T-helper 1 cell treated with Interleukin-12 subunit alpha and Interleukin-12 subunit beta and Interleukin-4 antibody, amounts not matched to agents 30 μg/mL and 1 μg/mL, for 36 hours (primary cell): ENCODE data around the gene TRIM10.
"Not testable (repeated sequence)": the region's sequence is repeated elsewhere in the genome, so short reads cannot be mapped to it uniquely, and the experiment has no call there.

Experiments
- H3K27ac Mint-ChIP-seq: one replicate; pipeline ENCODE4 v1.8.0; 2021; ENCODE audit warnings: mild to moderate bottlenecking, mixed read lengths
- H3K27me3 Mint-ChIP-seq: one replicate; pipeline ENCODE4 v1.8.0; 2021; ENCODE audit warnings: low read depth, mixed read lengths
- H3K36me3 Mint-ChIP-seq: one replicate; pipeline ENCODE4 v1.8.0; 2021; ENCODE audit warnings: low read depth, mixed read lengths
- H3K4me1 Mint-ChIP-seq: one replicate; pipeline ENCODE4 v1.8.0; 2021; ENCODE audit warnings: low read depth, mixed read lengths
- H3K4me3 Mint-ChIP-seq: one replicate; pipeline ENCODE4 v1.8.0; 2021; ENCODE audit warnings: mild to moderate bottlenecking, moderate library complexity, mixed read lengths
- H3K9me3 Mint-ChIP-seq: one replicate; pipeline ENCODE4 v1.8.0; 2021; ENCODE audit warnings: mixed read lengths

TRIM10 gene

GRCh38 chr6:30188541-30188940 is 27.5 kb upstream of the TRIM10 start:
- no peaks in the 10 kb centered on the region for H3K9me3 Mint-ChIP-seq
- no peaks in the 10 kb centered on the region for H3K27me3 Mint-ChIP-seq

GRCh38 chr6:30185846-30186484 is 25.0 kb upstream of the TRIM10 start:
- peaks cover 6% of the 10 kb centered on the region for H3K9me3 Mint-ChIP-seq
- H3K27me3 Mint-ChIP-seq = no peaks in the 10 kb centered on the region
- no peak overlapping the region for H3K27ac Mint-ChIP-seq
- no peak overlapping the region for H3K4me3 Mint-ChIP-seq
- H3K36me3 Mint-ChIP-seq = peaks cover 51% of the 10 kb centered on the region
- no peaks in the 10 kb centered on the region for H3K4me1 Mint-ChIP-seq

More at GRCh38 chr6:30188541-30188940, 27.5 kb upstream of the TRIM10 start:
- Mint-ChIP-seq H3K27ac (no peak overlapping the region), H3K4me3 (no peak overlapping the region), H3K4me1 (no peaks in the 10 kb centered on the region), H3K36me3 (peaks cover 53% of the 10 kb centered on the region)

GRCh38 chr6:30184417-30185031 is 23.5 kb upstream of the TRIM10 start:
- Mint-ChIP-seq H3K9me3 (peaks cover 13% of the 10 kb centered on the region), H3K27ac (no peak overlapping the region)

GRCh38 chr6:30180145-30180544 is 19.1 kb upstream of the TRIM10 start:
- H3K27me3 Mint-ChIP-seq = peaks cover 43% of the 10 kb centered on the region
- H3K9me3 Mint-ChIP-seq = peaks cover 21% of the 10 kb centered on the region
- no peak overlapping the region for H3K4me3 Mint-ChIP-seq
- peaks cover 15% of the 10 kb centered on the region for H3K36me3 Mint-ChIP-seq
- no peaks in the 10 kb centered on the region for H3K4me1 Mint-ChIP-seq
- H3K27ac Mint-ChIP-seq = no peak overlapping the region

More at GRCh38 chr6:30184417-30185031, 23.5 kb upstream of the TRIM10 start:
- H3K4me1 Mint-ChIP-seq = no peaks in the 10 kb centered on the region
- no peak overlapping the region for H3K4me3 Mint-ChIP-seq
- H3K27me3 Mint-ChIP-seq = peaks cover 4% of the 10 kb centered on the region
- peaks cover 43% of the 10 kb centered on the region for H3K36me3 Mint-ChIP-seq

GRCh38 chr6:30178837-30179236 is 17.8 kb upstream of the TRIM10 start:
- Mint-ChIP-seq H3K9me3 (peaks cover 21% of the 10 kb centered on the region), H3K4me1 (no peaks in the 10 kb centered on the region), H3K27ac (no peak overlapping the region), H3K4me3 (no peak overlapping the region), H3K27me3 (peaks cover 50% of the 10 kb centered on the region), H3K36me3 (peaks cover 7% of the 10 kb centered on the region)

GRCh38 chr6:30175765-30176164 is 14.8 kb upstream of the TRIM10 start:
- Mint-ChIP-seq H3K27ac (no peak overlapping the region), H3K36me3 (peaks cover 3% of the 10 kb centered on the region), H3K27me3 (peaks cover 71% of the 10 kb centered on the region)

GRCh38 chr6:30172681-30173080 is 11.7 kb upstream of the TRIM10 start:
- Mint-ChIP-seq H3K9me3 (no peaks in the 10 kb centered on the region), H3K4me3 (no peak overlapping the region), H3K4me1 (peaks cover 20% of the 10 kb centered on the region), H3K27me3 (peaks cover 62% of the 10 kb centered on the region), H3K27ac (no peak overlapping the region), H3K36me3 (peaks cover 1% of the 10 kb centered on the region)

More at GRCh38 chr6:30175765-30176164, 14.8 kb upstream of the TRIM10 start:
- H3K4me3 Mint-ChIP-seq = no peak overlapping the region
- H3K4me1 Mint-ChIP-seq = peaks cover 3% of the 10 kb centered on the region
- H3K9me3 Mint-ChIP-seq = peaks cover 14% of the 10 kb centered on the region

GRCh38 chr6:30171677-30172471 is 10.9 kb upstream of the TRIM10 start:
- Mint-ChIP-seq H3K36me3 (peaks cover 1% of the 10 kb centered on the region), H3K4me3 (no peak overlapping the region), H3K4me1 (peaks cover 25% of the 10 kb centered on the region), H3K27ac (no peak overlapping the region), H3K27me3 (peaks cover 54% of the 10 kb centered on the region), H3K9me3 (no peaks in the 10 kb centered on the region)

- H3K27me3 Mint-ChIP-seq = peaks cover 34% of the 10 kb centered on the region
- H3K36me3 Mint-ChIP-seq = peaks cover 1% of the 10 kb centered on the region
- H3K9me3 Mint-ChIP-seq = no peaks in the 10 kb centered on the region
- H3K4me1 Mint-ChIP-seq = peaks cover 31% of the 10 kb centered on the region
- no peak overlapping the region for H3K4me3 Mint-ChIP-seq
- no peak overlapping the region for H3K27ac Mint-ChIP-seq
These were observed 8.9 kb upstream of the TRIM10 start for GRCh38 chr6:30169658-30170614.

- peaks cover 29% of the 10 kb centered on the region for H3K27me3 Mint-ChIP-seq
- peaks cover 36% of the 10 kb centered on the region for H3K4me1 Mint-ChIP-seq
- no peaks in the 10 kb centered on the region for H3K9me3 Mint-ChIP-seq
- peaks cover 1% of the 10 kb centered on the region for H3K36me3 Mint-ChIP-seq
- H3K4me3 Mint-ChIP-seq = no peak overlapping the region
- no peak overlapping the region for H3K27ac Mint-ChIP-seq
These were observed 7.7 kb upstream of the TRIM10 start for GRCh38 chr6:30168741-30169140.

- Mint-ChIP-seq H3K9me3 (no peaks in the 10 kb centered on the region), H3K27ac (peak overlapping the region; percentile 57), H3K36me3 (peaks cover 1% of the 10 kb centered on the region), H3K4me3 (peak overlapping the region; percentile 21), H3K27me3 (peaks cover 18% of the 10 kb centered on the region), H3K4me1 (peaks cover 48% of the 10 kb centered on the region)
These were observed 6.1 kb upstream of the TRIM10 start for GRCh38 chr6:30167101-30167500.

- not testable (repeated sequence) for H3K27me3 Mint-ChIP-seq, H3K36me3 Mint-ChIP-seq, H3K9me3 Mint-ChIP-seq, H3K4me3 Mint-ChIP-seq, H3K27ac Mint-ChIP-seq
- H3K4me1 Mint-ChIP-seq = peaks cover 46% of the 10 kb centered on the region
These were observed 4.2 kb upstream of the TRIM10 start for GRCh38 chr6:30165238-30165637.

GRCh38 chr6:30164714-30165113 is 3.7 kb upstream of the TRIM10 start:
- Mint-ChIP-seq H3K4me3 (no peak overlapping the region), H3K9me3 (no peaks in the 10 kb centered on the region), H3K27ac (peak overlapping the region; percentile 13), H3K27me3 (no peaks in the 10 kb centered on the region), H3K36me3 (no peaks in the 10 kb centered on the region), H3K4me1 (peaks cover 42% of the 10 kb centered on the region)
